ENCODE measurements around the gene ZFX. TPM values are rescaled to one million over a fixed set of nuclear protein-coding genes. Genes with fewer than 3 reads are reported as not detected.
A peak's percentile ranks its signal among the peaks of the same experiment; 100 is the strongest.

ZFX gene
- total RNA-seq, 2 experiments from 2014 or later: 46.8 to 51.8 TPM

GRCh38 chrX:24156177-24156576 is 6.6 kb downstream of the ZFX start:
- no peaks in the 10 kb centered on the region for H3K27me3 Mint-ChIP-seq
- peaks cover 36% of the 10 kb centered on the region for H3K4me1 Mint-ChIP-seq
- POLR2A ChIA-PET: no interaction called here
- DNase-seq (no peak), ATAC-seq (ENCODE audit: low read depth) (no peak)
- H3K27ac Mint-ChIP-seq: no peak overlapping the region
- H3K9me3 Mint-ChIP-seq: no peaks in the 10 kb centered on the region
- peaks cover 20% of the 10 kb centered on the region for H3K36me3 Mint-ChIP-seq
- no peak overlapping the region for H3K4me3 Mint-ChIP-seq

- peaks cover 15% of the 10 kb centered on the region for H3K4me1 Mint-ChIP-seq
- no peak overlapping the region for H3K27ac Mint-ChIP-seq
- no peaks in the 10 kb centered on the region for H3K27me3 Mint-ChIP-seq
- H3K4me3 Mint-ChIP-seq: no peak overlapping the region
- POLR2A ChIA-PET: no interaction called here
- peaks cover 17% of the 10 kb centered on the region for H3K36me3 Mint-ChIP-seq
- DNase-seq (no peak), ATAC-seq (ENCODE audit: low read depth) (no peak)
- no peaks in the 10 kb centered on the region for H3K9me3 Mint-ChIP-seq
Measured at GRCh38 chrX:24158881-24159280, 9.4 kb downstream of the ZFX start.

- Mint-ChIP-seq H3K9me3 (no peaks in the 10 kb centered on the region), H3K4me1 (peaks cover 25% of the 10 kb centered on the region), H3K4me3 (no peak overlapping the region), H3K27ac (no peak overlapping the region), H3K27me3 (no peaks in the 10 kb centered on the region), H3K36me3 (peaks cover 13% of the 10 kb centered on the region)
- DNase-seq: no peak
- no peak for ATAC-seq (ENCODE audit: low read depth)
- POLR2A ChIA-PET: no interaction called here
Measured at GRCh38 chrX:24166078-24166477, 16.5 kb downstream of the ZFX start.

GRCh38 chrX:24167719-24168472 is 18.4 kb downstream of the ZFX start:
- Mint-ChIP-seq H3K27me3 (no peaks in the 10 kb centered on the region), H3K9me3 (no peaks in the 10 kb centered on the region), H3K36me3 (peaks cover 13% of the 10 kb centered on the region), H3K4me1 (peaks cover 28% of the 10 kb centered on the region), H3K27ac (peak overlapping the region; percentile 4), H3K4me3 (no peak overlapping the region)
- DNase-seq (no peak), ATAC-seq (ENCODE audit: low read depth) (no peak)
- POLR2A ChIA-PET: no interaction called here

- H3K27me3 Mint-ChIP-seq: no peaks in the 10 kb centered on the region
- ATAC-seq (ENCODE audit: low read depth): no peak
Measured at GRCh38 chrX:24168807-24169206, 19.3 kb downstream of the ZFX start.

GRCh38 chrX:24169211-24169610 is 19.7 kb downstream of the ZFX start:
- POLR2A ChIA-PET: no interaction called here
- Mint-ChIP-seq H3K4me1 (peaks cover 28% of the 10 kb centered on the region), H3K9me3 (no peaks in the 10 kb centered on the region), H3K36me3 (peaks cover 16% of the 10 kb centered on the region), H3K27ac (no peak overlapping the region), H3K4me3 (no peak overlapping the region), H3K27me3 (no peaks in the 10 kb centered on the region)
- DNase-seq: no peak
- ATAC-seq (ENCODE audit: low read depth): no peak

More at GRCh38 chrX:24168807-24169206, 19.3 kb downstream of the ZFX start:
- no peak for DNase-seq
- Mint-ChIP-seq H3K9me3 (no peaks in the 10 kb centered on the region), H3K36me3 (peaks cover 16% of the 10 kb centered on the region), H3K4me3 (no peak overlapping the region), H3K27ac (no peak overlapping the region), H3K4me1 (peaks cover 28% of the 10 kb centered on the region)
- POLR2A ChIA-PET: no interaction called here

- ATAC-seq (ENCODE audit: low read depth): no peak
- POLR2A ChIA-PET: no interaction called here
- H3K27me3 Mint-ChIP-seq: no peaks in the 10 kb centered on the region
Measured at GRCh38 chrX:24173115-24173847, 23.8 kb downstream of the ZFX start.

GRCh38 chrX:24175276-24175675 is 25.7 kb downstream of the ZFX start:
- no peak overlapping the region for H3K4me3 Mint-ChIP-seq
- POLR2A ChIA-PET: no interaction called here
- H3K4me1 Mint-ChIP-seq: peaks cover 6% of the 10 kb centered on the region
- no peak overlapping the region for H3K27ac Mint-ChIP-seq
- peaks cover 27% of the 10 kb centered on the region for H3K36me3 Mint-ChIP-seq
- no peak for DNase-seq
- H3K27me3 Mint-ChIP-seq: no peaks in the 10 kb centered on the region
- no peaks in the 10 kb centered on the region for H3K9me3 Mint-ChIP-seq
- no peak for ATAC-seq (ENCODE audit: low read depth)

More at GRCh38 chrX:24173115-24173847, 23.8 kb downstream of the ZFX start:
- Mint-ChIP-seq H3K27ac (no peak overlapping the region), H3K9me3 (no peaks in the 10 kb centered on the region), H3K36me3 (peaks cover 26% of the 10 kb centered on the region), H3K4me1 (peaks cover 15% of the 10 kb centered on the region), H3K4me3 (no peak overlapping the region)
- DNase-seq: no peak

GRCh38 chrX:24178441-24178840 is 28.9 kb downstream of the ZFX start:
- no peak overlapping the region for H3K27ac Mint-ChIP-seq
- POLR2A ChIA-PET: no interaction called here
- H3K27me3 Mint-ChIP-seq: no peaks in the 10 kb centered on the region
- H3K4me1 Mint-ChIP-seq: no peaks in the 10 kb centered on the region
- H3K4me3 Mint-ChIP-seq: no peak overlapping the region
- peaks cover 17% of the 10 kb centered on the region for H3K36me3 Mint-ChIP-seq
- ATAC-seq (ENCODE audit: low read depth): no peak
- H3K9me3 Mint-ChIP-seq: no peaks in the 10 kb centered on the region
- no peak for DNase-seq

- peaks cover 16% of the 10 kb centered on the region for H3K36me3 Mint-ChIP-seq
- POLR2A ChIA-PET: no interaction called here
- peaks cover 3% of the 10 kb centered on the region for H3K4me1 Mint-ChIP-seq
- no peaks in the 10 kb centered on the region for H3K27me3 Mint-ChIP-seq
- DNase-seq (no peak), ATAC-seq (ENCODE audit: low read depth) (no peak)
- H3K27ac Mint-ChIP-seq: no peak overlapping the region
- no peak overlapping the region for H3K4me3 Mint-ChIP-seq
- H3K9me3 Mint-ChIP-seq: no peaks in the 10 kb centered on the region
Measured at GRCh38 chrX:24184018-24184417, 34.5 kb downstream of the ZFX start.

GRCh38 chrX:24186483-24186882 is 37.0 kb downstream of the ZFX start:
- Mint-ChIP-seq H3K27me3 (no peaks in the 10 kb centered on the region), H3K4me3 (no peak overlapping the region), H3K36me3 (peaks cover 15% of the 10 kb centered on the region), H3K4me1 (peaks cover 8% of the 10 kb centered on the region), H3K27ac (no peak overlapping the region), H3K9me3 (no peaks in the 10 kb centered on the region)
- ATAC-seq (ENCODE audit: low read depth) (no peak), DNase-seq (no peak)
- POLR2A ChIA-PET: no interaction called here

GRCh38 chrX:24186986-24187385 is 37.5 kb downstream of the ZFX start:
- ATAC-seq (ENCODE audit: low read depth) (no peak), DNase-seq (no peak)
- POLR2A ChIA-PET: no interaction called here
- Mint-ChIP-seq H3K9me3 (no peaks in the 10 kb centered on the region), H3K4me1 (peaks cover 8% of the 10 kb centered on the region), H3K27ac (no peak overlapping the region), H3K4me3 (no peak overlapping the region), H3K36me3 (peaks cover 15% of the 10 kb centered on the region), H3K27me3 (no peaks in the 10 kb centered on the region)

GRCh38 chrX:24189490-24189889 is 40.0 kb downstream of the ZFX start:
- H3K27me3 Mint-ChIP-seq: no peaks in the 10 kb centered on the region
- ATAC-seq (ENCODE audit: low read depth) (no peak), DNase-seq (no peak)
- H3K27ac Mint-ChIP-seq: no peak overlapping the region
- POLR2A ChIA-PET: no interaction called here
- no peak overlapping the region for H3K4me3 Mint-ChIP-seq
- peaks cover 13% of the 10 kb centered on the region for H3K4me1 Mint-ChIP-seq
- peaks cover 20% of the 10 kb centered on the region for H3K36me3 Mint-ChIP-seq
- H3K9me3 Mint-ChIP-seq: no peaks in the 10 kb centered on the region

GRCh38 chrX:24190500-24191156 is 41.1 kb downstream of the ZFX start:
- POLR2A ChIA-PET: no interaction called here
- no peaks in the 10 kb centered on the region for H3K9me3 Mint-ChIP-seq
- H3K36me3 Mint-ChIP-seq: peaks cover 19% of the 10 kb centered on the region
- no peak overlapping the region for H3K4me3 Mint-ChIP-seq
- no peaks in the 10 kb centered on the region for H3K27me3 Mint-ChIP-seq
- H3K27ac Mint-ChIP-seq: no peak overlapping the region
- ATAC-seq (ENCODE audit: low read depth): no peak
- H3K4me1 Mint-ChIP-seq: peaks cover 13% of the 10 kb centered on the region
- no peak for DNase-seq
